ENCODE measurements around the gene HAP1.
"Not testable (repeated sequence)": the region's sequence is repeated elsewhere in the genome, so short reads cannot be mapped to it uniquely, and the experiment has no call there.

Gene HAP1

DNA sequence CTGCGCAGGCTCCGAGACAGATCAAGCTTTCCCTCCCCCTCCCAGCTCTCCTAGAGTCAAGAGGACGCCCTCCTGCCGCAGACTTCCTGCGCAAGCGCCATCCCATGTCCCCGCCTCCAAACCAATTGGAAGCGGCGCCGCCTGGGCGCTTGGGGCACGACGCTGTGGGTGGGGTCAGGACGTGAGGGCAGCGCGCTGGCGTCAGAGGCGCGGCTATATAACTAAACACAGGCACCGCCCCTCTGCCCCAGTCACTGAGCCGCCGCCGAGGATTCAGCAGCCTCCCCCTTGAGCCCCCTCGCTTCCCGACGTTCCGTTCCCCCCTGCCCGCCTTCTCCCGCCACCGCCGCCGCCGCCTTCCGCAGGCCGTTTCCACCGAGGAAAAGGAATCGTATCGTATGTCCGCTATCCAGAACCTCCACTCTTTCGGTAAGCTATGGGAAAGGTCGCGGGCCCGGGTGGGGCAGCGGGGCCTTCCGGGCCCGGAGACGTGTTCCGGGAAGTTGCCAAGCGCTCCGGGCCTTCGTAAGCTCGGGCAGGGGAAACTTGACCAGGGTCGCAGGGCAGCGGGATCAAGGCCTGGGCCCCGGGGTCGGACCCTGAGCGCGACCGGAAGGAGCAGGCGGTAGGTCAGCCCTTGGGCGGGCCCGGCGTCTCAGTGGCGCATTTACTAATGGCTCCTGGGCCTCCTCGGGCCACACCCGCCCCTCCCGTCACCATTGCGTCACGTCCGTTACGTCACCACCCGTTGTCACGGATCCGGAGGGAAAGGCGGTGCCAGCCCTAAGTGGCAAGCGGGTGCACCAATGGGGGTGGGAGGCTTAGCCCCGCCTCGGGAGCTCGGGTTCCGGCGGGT is 45.6 kb downstream of the HAP1 start, which contains the start of gene EIF1:
TSS of gene EIF1 (plus strand) at position 245 of the 856 bp plus-strand sequence. CDS start at position 399, 154 bp downstream.
- peak; percentile 97 for DNase-seq

DNA sequence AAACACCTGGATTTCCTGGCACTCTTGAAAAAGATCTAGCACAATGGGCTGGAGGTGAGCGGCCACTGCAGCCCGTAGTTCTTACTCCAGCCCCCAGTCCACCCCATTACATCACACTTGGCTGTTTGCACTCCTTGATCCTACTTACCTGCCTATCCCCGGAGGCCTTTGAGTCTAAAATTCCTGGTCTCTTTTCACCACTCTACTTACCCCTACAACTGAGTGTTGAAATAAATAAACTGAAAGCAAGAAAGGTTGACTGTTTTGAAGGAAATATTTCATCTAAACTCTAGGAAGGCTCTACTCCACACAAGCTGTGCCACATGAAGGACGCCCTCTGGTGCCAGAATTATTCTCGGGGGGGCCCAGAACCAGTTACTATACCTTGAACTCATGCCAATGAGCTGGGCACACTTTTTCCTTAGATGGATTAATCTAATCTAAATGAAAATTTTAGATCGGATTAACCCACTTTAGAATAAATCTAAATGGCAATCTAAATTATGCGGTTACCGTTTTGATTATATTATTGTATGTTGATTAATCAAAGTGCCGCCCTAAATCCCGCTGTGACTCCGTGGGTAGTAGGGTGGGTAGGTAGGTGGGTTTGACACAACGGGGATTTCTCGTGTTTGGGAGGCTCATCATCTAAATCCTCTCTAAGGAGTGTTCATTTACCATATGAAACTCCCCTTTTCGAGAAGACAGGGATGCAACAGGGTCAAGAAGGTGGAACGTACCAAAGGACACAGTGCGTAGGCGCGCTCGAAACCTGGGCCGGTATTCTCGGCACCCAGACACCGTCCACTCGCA is 46.4 kb downstream of the HAP1 start:
- DNase-seq: no peak

GRCh38 chr17:41686281-41686680 is 48.2 kb downstream of the HAP1 start:
- DNase-seq: no peak

DNA sequence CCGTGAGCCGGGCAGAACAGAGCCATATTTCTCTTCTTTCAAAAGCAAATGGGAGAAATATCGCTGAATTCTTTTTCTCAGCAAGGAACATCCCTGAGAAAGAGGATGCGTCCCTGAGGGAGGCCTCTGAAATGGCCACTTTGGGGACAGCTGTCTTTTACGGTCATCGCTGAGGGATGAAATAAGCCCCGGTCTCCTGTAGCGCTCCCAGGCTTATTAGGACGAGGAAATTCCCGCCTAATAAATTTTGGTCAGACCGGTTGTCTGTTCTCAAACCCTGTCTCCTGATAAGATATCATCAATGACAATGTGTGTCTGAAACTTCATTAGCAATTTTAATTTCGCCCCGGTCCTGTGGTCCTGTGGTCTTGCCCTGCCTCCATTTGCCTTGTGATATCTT is 48.7 kb downstream of the HAP1 start:
- DNase-seq: not testable (repeated sequence)

GRCh38 chr17:41684035-41684434 is 50.4 kb downstream of the HAP1 start:
- no peak for DNase-seq

- no peak for DNase-seq
Observed at GRCh38 chr17:41683441-41684007, 50.9 kb downstream of the HAP1 start.

GRCh38 chr17:41682631-41683030 is 51.8 kb downstream of the HAP1 start:
- DNase-seq: no peak

DNA sequence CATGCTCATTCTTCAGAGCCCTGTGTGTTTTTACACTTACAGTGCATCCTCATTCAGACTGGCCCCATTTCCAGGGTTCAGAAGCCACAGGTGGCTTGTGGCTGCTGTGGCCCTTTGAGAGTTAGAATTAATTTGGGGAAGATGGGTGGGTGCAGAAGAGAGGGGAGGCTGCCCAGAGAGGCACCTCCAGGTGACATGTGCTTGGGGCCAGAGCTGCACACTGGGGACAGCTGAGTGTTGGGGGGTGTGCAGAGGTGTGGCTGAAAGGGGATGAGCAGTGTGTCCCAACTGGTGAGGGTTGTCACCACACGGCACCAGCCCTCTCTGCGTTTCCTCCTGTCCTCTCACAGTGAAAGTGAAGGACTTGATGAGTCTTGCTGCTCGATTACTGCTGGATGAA is 52.7 kb downstream of the HAP1 start:
- DNase-seq: no peak

DNA sequence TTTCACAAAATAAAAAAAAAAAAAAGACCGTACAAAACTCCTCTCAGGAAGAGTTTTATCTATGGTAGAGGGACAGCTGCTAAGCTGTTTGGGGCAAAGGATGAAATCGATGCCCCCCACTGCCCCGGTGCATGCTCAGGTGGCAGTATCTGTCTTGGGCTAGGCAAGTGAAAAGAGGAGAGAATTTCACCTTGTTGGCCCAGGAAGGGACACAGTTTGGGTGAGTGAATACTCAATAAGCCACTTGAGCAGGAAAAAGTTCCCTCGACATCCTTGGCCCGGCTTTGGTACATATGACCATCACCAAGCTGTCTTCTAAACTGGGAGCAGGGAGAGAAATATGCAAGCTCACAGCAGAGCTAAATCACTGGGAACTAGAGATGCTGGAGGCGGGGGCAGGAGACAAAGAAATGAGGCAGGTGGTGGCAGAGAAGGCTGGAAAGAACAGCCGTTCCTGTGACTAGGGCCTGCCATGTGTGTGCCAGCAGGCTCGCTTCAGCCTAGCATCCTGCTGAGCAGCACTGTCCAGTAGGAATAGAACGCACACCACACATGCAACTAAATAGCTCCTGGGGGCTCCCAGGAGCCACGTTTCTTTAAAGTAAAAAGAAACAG is 53.9 kb downstream of the HAP1 start:
- DNase-seq: no peak

DNA sequence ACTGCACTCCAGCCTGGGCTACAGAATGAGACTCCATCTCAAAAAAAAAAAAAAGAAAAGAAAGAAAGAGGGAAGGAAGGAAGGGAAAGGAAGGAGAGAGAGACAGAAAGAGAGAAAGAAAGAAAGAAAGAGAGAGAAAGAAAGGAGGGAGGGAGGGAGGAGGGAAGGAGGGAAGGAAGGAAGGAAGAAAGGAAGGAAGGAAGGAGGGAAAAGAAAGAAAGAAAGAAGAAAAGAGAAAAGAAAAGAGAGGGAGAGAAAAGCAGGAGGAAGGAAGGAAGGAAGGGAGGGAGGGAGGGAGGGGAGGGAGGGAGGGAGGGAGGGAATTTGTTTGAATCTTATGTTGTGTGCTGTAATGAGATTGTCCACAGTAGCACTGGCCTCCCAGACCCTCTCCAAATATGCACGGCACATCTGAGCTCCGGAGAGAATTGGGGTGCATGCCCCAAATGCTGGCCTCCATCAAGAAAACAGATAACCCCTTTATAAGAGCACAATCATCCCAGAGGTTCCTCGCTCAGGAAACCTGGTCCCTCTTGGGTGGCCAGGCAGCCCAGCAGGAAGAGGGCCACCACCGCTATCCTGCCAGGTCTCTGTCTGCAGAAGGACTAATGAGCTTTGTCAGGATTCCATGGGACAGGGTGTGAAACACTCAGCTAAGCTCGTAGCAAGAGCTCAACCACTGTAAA is 54.6 kb downstream of the HAP1 start:
- DNase-seq: no peak

DNA sequence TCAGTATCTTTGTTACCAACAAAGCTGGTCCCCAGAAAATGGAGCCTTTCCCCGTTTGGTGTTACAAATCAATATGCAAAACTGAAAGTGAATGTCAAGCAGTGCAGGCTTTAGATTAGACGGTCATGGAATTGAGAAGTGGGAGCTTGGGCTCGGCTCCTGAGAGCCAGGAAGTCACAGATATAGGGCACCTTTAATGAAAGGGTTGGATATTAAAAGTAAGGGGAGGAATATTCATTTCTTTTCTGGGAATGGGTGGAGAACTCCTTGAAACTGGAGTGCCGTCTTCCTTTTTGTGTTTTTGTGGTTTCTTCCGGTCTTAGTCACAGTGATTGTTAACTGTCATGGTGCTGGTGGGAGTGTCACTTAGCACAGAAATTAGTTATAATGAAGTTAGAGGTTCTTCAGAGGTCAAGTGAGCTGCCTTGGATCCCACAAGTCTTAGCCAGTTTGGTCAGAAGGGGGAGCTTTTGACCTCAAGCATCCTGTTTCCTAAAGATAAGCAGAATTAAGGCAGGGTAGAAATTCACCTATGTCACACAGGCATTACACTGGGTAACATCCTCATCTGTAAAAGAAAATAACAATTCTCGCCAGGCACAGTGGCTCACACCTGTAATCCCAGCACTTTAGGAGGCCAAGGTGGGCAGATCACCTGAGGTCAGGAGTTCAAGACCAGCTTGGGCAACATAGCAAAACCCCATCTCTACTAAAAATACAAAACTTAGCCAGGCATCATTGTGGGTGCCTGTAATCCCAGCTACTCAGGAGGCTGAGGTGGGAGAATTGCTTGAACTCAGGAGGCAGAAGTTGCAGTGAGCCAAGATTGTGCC is 55.3 kb downstream of the HAP1 start:
- DNase-seq: no peak

DNA sequence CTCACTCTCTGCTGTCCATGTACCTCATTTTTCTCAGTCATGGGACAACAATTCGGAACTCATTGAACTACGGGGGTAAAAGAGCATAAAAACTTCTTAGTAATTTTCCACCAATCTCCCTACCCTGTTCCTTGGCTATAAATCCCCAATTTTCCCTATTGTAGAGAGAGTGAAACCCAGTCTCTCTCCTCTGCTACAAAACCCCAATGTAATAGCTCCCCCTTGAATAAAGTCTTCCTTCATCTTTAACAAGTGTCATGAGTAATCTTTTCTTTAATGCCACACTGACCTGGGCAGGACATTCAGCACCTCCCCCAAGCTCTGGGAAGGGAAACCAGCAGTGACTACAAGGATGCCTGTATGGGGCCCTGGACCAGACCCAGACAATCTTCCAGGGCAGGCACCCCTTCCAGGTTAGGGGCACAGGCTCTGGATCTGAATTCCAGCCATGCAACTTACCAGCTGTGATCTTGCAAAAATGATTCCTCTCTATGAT is 56.0 kb downstream of the HAP1 start:
- no peak for DNase-seq

DNA sequence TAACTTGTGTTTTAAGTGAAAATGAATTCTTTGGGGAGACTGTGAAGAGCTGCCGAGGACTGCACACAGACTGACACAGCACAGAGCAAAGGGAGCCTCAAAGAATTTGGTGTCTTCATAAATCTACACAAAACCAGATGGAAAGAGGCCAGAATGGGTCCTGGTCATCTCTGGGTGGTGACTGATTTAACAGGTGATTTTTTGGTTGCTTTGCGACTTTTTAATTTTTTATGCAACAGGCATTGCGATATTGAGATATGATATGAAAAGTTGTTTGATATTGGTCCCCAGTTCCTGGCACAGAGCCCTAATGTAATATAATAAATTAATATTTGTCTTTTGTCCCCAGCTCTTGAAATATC is 58.4 kb downstream of the HAP1 start:
- no peak for DNase-seq

GRCh38 chr17:41675157-41676057 is 59.0 kb downstream of the HAP1 start:
- not testable (repeated sequence) for DNase-seq

Measured in GOT3 (cell line).